GM23338 (cell line): Measurements from ENCODE around the gene MAPK11.

Experiments used
- CREB1 ChIP-seq: fragments of 250-450 bp; sonication (Bioruptor Pico); IDR thresholded peaks from 2 replicates; pipeline ENCODE4 v1.5.0; 2020; ENCODE audit warnings: low read depth, mild to moderate bottlenecking, moderate library complexity
- CTCF ChIP-seq, 2 experiments: fragments of 200-600 bp in 1 of 2; sonication (generic) in 1 of 2; conservative IDR thresholded peaks; 2 replicates each; pipeline versions ENCODE4 v1.5.1 to v1.6.1; 2016 to 2017; ENCODE audit warnings: antibody characterized with exemption in 2 of 2, low read depth in 2 of 2, mild to moderate bottlenecking in 2 of 2, moderate library complexity in 1 of 2
- ETS1 ChIP-seq: IDR thresholded peaks from 2 replicates; pipeline ENCODE4 v1.6.1; 2016; ENCODE audit warnings: antibody characterized with exemption
- EZH2 ChIP-seq: fragments of 200-600 bp; sonication (generic); IDR thresholded peaks from one replicate; pipeline ENCODE4 v1.8.0; 2017; ENCODE audit warnings: antibody characterized with exemption, mild to moderate bottlenecking, low read depth; ENCODE audit not compliant: unreplicated experiment
- EZH2phosphoT487 ChIP-seq: fragments of 200-600 bp; sonication (generic); IDR thresholded peaks from one replicate; pipeline ENCODE4 v1.8.1; 2018; ENCODE audit warnings: antibody characterized with exemption; ENCODE audit not compliant: unreplicated experiment
- JUNB ChIP-seq: IDR thresholded peaks from one replicate; pipeline ENCODE4 v1.6.1; 2016; ENCODE audit warnings: antibody characterized with exemption; ENCODE audit not compliant: unreplicated experiment
- NANOG ChIP-seq: IDR thresholded peaks from 2 replicates; pipeline ENCODE4 v1.6.1; 2016; ENCODE audit warnings: antibody characterized with exemption, borderline replicate concordance
- POLR2AphosphoS5 ChIP-seq: IDR thresholded peaks from 2 replicates; pipeline ENCODE4 v1.6.1; 2016; ENCODE audit warnings: antibody characterized with exemption, low read depth
- REST ChIP-seq: IDR thresholded peaks from one replicate; pipeline ENCODE4 v1.6.1; 2018; ENCODE audit warnings: antibody characterized with exemption; ENCODE audit not compliant: unreplicated experiment
- STAT1 ChIP-seq: IDR thresholded peaks from one replicate; pipeline ENCODE4 v1.6.1; 2016; ENCODE audit warnings: antibody characterized with exemption; ENCODE audit not compliant: unreplicated experiment
- ZNF114 ChIP-seq: fragments of 250-450 bp; sonication (Bioruptor Pico); IDR thresholded peaks from 2 replicates; pipeline ENCODE4 v1.5.0; 2020; ENCODE audit warnings: mild to moderate bottlenecking, moderate library complexity
- ZNF331 ChIP-seq: fragments of 250-450 bp; sonication (Bioruptor Pico); IDR thresholded peaks from 2 replicates; pipeline ENCODE4 v1.5.0; 2020; ENCODE audit warnings: low read depth, mild to moderate bottlenecking, moderate library complexity
- ZNF462 ChIP-seq: fragments of 250-450 bp; sonication (Bioruptor Pico); IDR thresholded peaks from 2 replicates; pipeline ENCODE4 v1.5.0; 2020; ENCODE audit warnings: mild to moderate bottlenecking, moderate library complexity

- TF ChIP-seq CTCF (conservative IDR thresholded peaks at IDR 0.05; ENCODE audit: low read depth in 2 of 2), result no peak
- TF ChIP-seq EZH2, result no peak
- TF ChIP-seq REST, result no peak
- TF ChIP-seq EZH2phosphoT487, result no peak
- TF ChIP-seq ZNF114 (CRISPR knock-in tag), result no peak
- TF ChIP-seq POLR2AphosphoS5, result no peak
- TF ChIP-seq CREB1 (CRISPR knock-in tag), result no peak
- no peak for TF ChIP-seq JUNB
- TF ChIP-seq ZNF462 (CRISPR knock-in tag), result no peak
- no peak for TF ChIP-seq STAT1
- no peak for TF ChIP-seq ETS1
- no peak for TF ChIP-seq ZNF331
- no peak for TF ChIP-seq NANOG
Observed at GRCh38 chr22:50229370-50229769, 40.8 kb downstream of the MAPK11 start.
